HG03378 (cell line): ENCODE results near the gene RFT1.
A peak's percentile ranks its signal among the peaks of the same experiment; 100 is the strongest.

Source experiments
- ATAC-seq: cut with Tn5 transposase; IDR thresholded peaks from one replicate; pipeline ENCODE4 v1.9.1; 2021; ENCODE audit warnings: mild to moderate bottlenecking, moderate library complexity; ENCODE audit not compliant: unreplicated experiment

The RFT1 gene

GRCh38 chr3:53130179-53131061 is at the start of gene RFT1:
TSS of gene RFT1 (minus strand) at chr3:53130435. CDS start at chr3:53130400, 35 bp downstream.
- ATAC-seq, result peak; percentile 68

GRCh38 chr3:53179580-53179979 is 49.3 kb upstream of the RFT1 start:
- no peak for ATAC-seq

GRCh38 chr3:53178246-53178645 is 48.0 kb upstream of the RFT1 start:
- ATAC-seq, result no peak

- ATAC-seq, result no peak
These were observed 45.6 kb upstream of the RFT1 start for GRCh38 chr3:53175613-53176540.

- no peak for ATAC-seq
These were observed 44.4 kb upstream of the RFT1 start for GRCh38 chr3:53174346-53175250.

GRCh38 chr3:53173107-53173506 is 42.9 kb upstream of the RFT1 start:
- no peak for ATAC-seq

- ATAC-seq, result no peak
These were observed 41.7 kb upstream of the RFT1 start for GRCh38 chr3:53171827-53172505.

GRCh38 chr3:53171064-53171418 is 40.8 kb upstream of the RFT1 start:
- ATAC-seq, result no peak

GRCh38 chr3:53170325-53171063 is 40.3 kb upstream of the RFT1 start:
- peak; percentile 43 for ATAC-seq

- no peak for ATAC-seq
These were observed 39.6 kb upstream of the RFT1 start for GRCh38 chr3:53169832-53170324.

GRCh38 chr3:53169045-53169831 is 39.0 kb upstream of the RFT1 start:
- ATAC-seq, result no peak

GRCh38 chr3:53168175-53168923 is 38.1 kb upstream of the RFT1 start:
- ATAC-seq, result no peak

GRCh38 chr3:53167418-53168174 is 37.4 kb upstream of the RFT1 start:
- no peak for ATAC-seq

GRCh38 chr3:53166781-53167291 is 36.6 kb upstream of the RFT1 start:
- ATAC-seq, result no peak

GRCh38 chr3:53166206-53166605 is 36.0 kb upstream of the RFT1 start:
- no peak for ATAC-seq

- no peak for ATAC-seq
These were observed 34.7 kb upstream of the RFT1 start for GRCh38 chr3:53164911-53165310.
